ENCODE results near the gene TRAF3IP3. TPM values are rescaled to one million over a fixed set of nuclear protein-coding genes. Genes with fewer than 3 reads are reported as not detected.

TRAF3IP3 gene, protein sequence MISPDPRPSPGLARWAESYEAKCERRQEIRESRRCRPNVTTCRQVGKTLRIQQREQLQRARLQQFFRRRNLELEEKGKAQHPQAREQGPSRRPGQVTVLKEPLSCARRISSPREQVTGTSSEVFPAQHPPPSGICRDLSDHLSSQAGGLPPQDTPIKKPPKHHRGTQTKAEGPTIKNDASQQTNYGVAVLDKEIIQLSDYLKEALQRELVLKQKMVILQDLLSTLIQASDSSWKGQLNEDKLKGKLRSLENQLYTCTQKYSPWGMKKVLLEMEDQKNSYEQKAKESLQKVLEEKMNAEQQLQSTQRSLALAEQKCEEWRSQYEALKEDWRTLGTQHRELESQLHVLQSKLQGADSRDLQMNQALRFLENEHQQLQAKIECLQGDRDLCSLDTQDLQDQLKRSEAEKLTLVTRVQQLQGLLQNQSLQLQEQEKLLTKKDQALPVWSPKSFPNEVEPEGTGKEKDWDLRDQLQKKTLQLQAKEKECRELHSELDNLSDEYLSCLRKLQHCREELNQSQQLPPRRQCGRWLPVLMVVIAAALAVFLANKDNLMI
- polyA plus RNA-seq (ENCODE audit: insufficient read length in 4 of 4), result 1 to 10 TPM; 1.1 to 2.6 (median 1.7) TPM

DNA sequence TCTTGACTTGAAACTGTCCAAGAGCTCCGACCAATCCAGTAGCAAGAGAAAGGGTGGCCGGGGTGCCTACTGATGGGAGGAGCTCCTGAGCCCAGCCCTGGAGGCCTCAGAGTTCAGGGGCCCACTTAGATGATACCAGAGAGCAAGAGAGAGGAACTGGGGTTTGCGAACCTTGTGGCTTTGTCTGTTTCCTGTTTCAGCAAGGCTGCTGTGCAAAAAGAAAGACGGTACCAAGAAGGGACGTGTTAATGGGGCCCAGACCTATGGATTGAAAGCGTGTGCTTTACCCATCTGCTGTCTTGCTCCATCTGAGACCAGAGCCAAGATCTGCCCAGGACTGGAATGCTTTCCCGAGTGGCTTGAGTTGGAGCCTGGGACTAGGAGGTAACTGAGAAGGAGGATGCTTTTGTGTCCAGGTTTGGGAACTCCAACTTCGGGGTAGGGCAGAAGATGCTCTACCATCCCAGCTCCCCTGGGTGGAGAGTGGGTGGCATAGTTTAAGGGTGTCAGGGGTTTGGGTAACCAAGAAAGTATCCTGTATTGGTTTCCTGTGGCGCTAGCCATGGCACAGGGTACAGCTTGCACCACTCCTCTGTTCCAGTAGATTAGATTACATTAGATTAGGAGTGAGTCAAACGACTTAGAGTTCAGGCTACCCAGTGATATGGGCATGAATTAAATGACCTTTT is at the start of gene TRAF3IP3:
TSS of gene TRAF3IP3 (plus strand) at position 128 of the 689 bp plus-strand sequence. CDS start 3,987 bp downstream, outside the sequence.
- DNase-seq (ENCODE audit: low read depth in 4 of 4, low spot score in 3 of 4), result no peak

DNA sequence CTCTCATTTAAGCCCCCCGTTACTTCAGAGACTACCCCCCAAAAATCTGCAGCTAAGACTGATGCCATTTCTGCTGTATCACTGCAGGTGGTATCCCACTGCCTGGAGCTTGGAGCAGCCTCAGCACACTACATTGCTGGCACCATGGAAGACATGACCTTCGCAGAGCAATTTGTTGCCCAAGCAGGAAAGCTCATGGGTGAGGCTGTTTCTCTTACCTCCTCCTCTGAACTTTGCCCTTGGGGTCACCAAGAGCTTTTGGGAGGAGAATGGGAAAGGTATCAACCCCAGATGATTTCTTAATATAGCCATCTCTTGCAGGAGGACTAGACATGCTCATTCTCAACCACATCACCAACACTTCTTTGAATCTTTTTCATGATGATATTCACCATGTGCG is 49.2 kb upstream of the TRAF3IP3 start:
- DNase-seq (ENCODE audit: low read depth in 4 of 4, low spot score in 3 of 4), result no peak

DNA sequence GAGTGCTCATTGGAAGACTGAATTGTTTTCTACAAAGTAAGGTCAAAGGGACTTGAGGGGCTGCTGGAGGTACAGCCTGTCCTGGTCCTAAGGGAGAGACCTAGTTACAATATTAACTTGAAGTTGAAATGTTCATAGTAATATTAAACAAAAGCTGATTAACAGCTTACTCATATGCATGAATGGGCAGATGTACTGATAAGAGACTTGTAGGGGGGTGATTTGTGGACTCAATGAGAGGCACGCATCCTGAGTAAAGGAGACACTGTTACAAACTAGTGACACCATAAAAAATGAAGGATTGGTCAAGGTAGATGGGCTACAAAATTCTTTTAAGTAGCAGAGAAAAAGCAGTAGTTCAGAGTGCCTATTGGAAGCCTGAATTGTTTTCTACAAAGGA is 48.5 kb upstream of the TRAF3IP3 start:
- no peak for DNase-seq (ENCODE audit: low read depth in 4 of 4, low spot score in 3 of 4)

DNA sequence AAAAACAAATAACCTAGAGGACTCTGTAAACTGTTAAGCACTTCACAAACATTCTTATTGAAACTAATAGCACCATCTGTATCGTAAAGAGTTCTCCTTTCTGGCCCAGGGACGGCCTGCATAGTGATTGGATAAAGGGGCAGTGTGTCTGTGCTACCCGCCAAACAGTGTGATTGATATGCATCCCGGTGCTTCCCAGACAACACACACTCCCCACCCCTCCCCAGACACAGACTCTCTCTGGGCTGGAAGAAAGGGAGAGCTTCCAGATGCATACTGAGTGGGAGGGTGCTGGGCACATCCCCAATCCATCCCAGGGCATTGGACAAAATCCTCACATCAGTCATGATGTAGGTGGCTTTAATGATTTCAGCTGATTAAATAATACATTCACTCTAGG is 47.6 kb upstream of the TRAF3IP3 start:
- DNase-seq (ENCODE audit: low read depth in 4 of 4, low spot score in 3 of 4), result no peak

DNA sequence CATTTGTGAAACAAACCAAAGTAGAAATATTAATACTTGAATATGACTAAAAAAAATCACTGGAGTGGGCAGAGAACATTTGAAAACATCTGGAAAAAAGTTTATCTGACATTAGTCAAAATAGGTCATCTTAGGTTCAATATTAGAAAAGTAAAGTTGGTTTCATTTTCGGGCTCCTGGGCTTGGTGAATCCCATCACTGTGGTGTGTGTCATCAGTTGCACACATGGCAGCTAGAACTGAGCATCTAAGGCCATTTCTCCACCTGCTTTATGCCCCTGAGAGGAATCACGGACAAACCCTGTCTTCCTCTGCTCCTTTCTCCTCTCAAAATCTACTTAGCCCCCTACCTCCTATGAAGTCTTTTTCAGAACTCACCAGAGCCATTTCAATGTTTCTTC is 45.8 kb upstream of the TRAF3IP3 start:
- DNase-seq (ENCODE audit: low read depth in 4 of 4, low spot score in 3 of 4), result no peak

DNA sequence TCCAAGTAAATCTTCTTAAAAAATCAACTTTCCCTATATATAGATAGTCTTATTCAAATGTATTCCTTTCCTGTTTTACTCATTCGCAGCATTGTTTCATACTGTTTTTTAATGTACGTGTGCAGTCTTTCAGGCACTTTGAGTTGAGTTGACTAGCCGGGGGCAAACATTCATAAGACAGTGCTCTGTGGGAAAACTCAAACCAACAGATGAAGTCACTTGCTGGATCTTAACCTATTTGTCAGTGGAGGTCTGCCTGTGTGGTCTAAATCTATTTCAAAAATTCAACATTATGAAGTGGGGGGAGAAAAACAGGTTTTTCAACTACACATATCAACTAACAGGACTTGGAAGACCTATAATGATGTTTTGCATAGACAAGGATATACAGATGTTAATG is 45.0 kb upstream of the TRAF3IP3 start:
- no peak for DNase-seq (ENCODE audit: low read depth in 4 of 4, low spot score in 3 of 4)

DNA sequence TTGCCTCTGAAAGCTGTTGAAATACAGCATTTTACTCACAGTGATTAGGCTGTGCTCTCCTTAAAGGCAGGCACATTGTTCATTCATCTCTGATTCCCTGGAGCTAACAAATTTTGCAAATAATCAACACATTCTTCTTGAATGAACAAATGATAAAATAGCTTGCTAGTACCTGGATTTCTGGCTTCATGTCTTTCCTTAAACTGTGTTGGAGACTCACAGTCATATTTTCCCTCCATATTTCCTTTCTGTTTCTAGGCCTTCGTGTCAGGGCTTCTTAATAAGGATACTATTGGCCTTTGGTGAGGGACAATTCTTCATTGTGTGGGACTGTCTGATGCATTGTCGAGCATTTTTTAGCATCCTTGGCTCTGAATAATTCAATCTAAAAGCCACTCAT is 41.5 kb upstream of the TRAF3IP3 start:
- DNase-seq (ENCODE audit: low read depth in 4 of 4, low spot score in 3 of 4), result no peak

DNA sequence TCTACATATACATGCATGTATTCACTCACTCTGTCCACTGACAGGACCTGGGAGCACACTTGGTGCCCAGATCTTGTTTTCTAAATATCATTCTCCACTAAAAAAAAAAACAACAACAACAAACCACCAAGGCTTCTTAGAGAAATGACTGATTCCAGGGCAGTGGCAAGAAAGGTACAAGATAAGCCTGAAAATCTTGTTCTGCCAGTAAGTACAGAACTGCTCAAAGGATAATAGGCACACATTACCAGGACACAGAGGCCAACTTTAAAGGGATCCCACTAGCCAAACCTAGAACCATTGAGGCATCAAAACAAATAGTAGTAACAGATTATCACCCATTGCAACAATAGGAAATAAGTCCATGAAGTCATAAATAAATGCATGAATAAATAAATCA is 40.5 kb upstream of the TRAF3IP3 start:
- no peak for DNase-seq (ENCODE audit: low read depth in 4 of 4, low spot score in 3 of 4)

DNA sequence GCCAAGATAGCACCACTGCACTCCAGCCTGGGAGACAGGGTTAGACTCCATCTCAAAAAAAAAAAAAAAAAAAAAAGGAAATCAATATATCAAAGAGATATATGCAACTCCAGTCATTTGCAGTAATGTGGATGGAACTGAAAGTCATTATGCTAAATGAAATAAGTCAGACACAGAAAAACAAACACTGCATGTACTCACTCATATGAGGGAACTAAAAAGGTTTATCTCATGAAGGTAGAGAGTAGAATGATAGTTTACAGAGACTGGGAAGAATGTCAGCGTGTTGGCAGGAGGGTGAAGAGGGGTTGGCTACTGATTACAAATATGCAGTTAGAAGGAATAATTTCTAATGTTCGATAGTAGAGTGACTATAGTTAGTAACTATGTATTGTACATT is 38.0 kb upstream of the TRAF3IP3 start:
- DNase-seq (ENCODE audit: low read depth in 4 of 4, low spot score in 3 of 4), result no peak

DNA sequence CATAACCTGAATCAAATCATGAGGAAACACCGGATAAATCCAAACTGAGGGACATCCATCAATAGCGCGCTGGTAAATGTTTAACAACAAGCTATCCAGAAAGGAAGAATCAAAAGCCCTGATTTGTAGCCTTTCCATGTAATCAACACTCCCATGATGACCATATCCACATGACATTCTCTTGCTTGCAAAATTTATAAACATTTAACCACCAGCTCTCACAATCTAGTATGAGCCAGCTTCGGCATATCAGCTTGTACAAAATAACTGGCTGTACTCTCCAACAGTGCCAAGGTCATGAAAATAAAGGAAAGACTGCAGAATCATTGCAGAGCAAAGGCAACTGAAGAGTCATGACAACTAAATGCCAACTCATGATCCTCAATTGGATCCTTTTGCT is 35.5 kb upstream of the TRAF3IP3 start:
- DNase-seq (ENCODE audit: low read depth in 4 of 4, low spot score in 3 of 4), result no peak

DNA sequence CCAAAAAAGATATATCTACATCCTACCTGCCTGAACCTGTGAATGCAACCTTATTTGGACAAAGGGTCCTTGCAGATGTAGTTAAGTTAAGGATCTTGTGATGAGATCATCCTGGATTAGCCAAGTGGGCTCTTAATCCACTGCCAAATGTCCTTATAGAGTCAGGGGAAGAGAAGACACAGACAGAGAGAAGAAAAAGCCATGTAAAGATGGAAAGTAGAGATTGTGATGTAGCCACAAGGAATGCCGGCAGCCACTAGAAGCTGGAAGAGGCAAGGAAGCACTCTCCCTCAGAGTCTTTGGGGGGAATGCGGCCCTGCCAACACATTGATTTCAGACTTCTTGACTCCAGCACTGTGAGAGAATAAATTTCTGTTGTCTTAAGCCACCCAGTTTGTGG is 35.0 kb upstream of the TRAF3IP3 start:
- no peak for DNase-seq (ENCODE audit: low read depth in 4 of 4, low spot score in 3 of 4)

DNA sequence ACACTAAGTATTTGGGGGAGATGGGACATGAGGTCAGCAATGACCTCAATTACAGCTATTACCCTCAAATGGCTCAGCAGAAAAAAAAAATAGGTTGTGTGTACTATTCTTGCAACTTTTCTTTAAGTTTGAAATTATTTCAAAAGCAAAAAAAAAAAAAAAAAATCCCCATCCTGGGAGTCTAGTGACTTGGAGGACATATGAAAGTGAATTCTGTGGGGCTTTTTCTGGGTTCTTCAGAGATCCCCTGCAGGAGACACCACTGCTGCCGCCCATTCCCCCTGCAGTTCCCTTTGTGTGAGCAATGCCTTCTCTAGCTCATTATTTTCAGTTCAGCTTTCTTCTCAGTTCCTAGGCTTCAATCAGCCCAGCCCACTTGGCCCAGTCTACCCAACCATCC is 34.5 kb upstream of the TRAF3IP3 start:
- no peak for DNase-seq (ENCODE audit: low read depth in 4 of 4, low spot score in 3 of 4)

DNA sequence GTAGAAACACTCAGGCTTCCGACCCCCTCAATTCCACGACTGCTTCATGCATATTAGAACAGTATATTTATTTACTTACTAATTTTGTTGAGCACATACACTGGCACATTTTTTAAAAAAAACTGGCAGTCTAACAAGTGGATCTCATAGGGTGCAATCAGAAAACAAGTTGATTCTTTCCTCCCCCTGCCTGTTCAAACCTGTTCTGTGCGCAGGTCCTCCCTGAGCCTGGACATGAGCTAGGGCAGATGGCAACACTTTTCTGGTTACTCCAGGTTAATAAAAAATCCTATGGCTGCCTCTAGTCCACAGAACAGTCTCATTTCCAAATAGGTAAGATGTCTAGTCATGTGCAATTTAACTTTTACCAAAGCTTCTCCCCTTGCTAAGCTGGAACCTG is 32.6 kb upstream of the TRAF3IP3 start:
- no peak for DNase-seq (ENCODE audit: low read depth in 4 of 4, low spot score in 3 of 4)

DNA sequence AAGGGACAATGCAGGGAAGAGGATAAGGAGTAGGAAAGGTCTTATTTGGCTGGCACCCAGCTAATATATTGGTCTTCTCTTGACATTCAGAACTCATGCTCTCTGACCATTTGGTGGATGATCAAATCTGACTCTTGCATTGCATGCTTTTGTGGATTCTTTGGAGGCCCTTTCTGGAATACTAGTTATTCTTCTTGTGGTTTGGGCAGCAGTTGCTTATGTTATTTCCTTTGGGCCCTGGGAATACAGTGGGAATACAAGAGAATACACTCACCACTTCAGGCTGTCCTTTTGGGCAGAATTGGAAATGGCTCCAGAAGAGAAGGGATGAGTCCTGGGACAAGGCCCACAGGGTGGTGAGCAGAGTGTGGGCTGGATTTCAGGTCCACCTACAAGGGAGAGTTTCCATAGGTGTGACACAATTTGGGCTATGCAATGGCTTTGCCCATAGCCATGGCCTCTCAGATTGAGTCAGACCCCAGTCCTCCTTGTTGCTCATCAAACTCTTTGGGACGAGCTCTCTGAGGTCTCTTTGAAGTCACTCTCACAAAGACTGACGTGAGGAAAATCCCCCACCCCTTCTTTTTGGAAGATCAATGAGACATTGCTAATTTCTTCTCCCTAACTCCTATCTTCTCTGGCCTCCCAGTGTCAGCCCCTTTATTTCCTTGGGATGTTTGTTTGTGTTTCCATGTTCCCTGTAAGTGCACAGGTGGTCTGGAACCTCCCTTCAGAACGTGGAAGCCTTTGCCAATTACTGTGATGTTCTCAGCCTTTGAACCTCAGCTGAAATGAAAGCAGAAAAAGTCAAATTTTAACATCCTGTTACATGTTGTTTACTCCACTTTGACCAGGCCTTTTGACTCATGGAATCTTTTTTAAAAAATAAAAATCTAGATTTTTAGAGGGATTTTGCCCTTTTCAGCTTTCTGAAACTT is 31.8 kb upstream of the TRAF3IP3 start:
- no peak for DNase-seq (ENCODE audit: low read depth in 4 of 4, low spot score in 3 of 4)

DNA sequence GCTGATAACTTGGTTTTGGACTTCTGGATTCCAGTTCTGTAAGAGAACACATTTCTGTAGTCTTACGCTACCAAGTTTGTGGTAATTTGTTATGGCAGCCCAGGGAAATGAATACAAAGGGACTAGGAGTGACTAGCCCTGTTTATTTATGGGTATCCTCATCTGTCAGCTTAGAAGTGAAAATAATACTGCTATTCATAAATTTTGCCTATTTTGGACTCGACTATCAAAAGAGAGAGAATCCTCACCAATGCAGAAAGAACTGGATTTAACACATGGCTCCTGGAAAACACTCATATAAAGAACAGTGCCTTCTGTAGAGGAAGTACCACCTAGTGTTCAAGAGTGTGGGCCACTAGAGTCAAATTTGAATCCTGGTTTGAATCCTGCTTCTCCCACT is 28.6 kb upstream of the TRAF3IP3 start:
- DNase-seq (ENCODE audit: low read depth in 4 of 4, low spot score in 3 of 4), result no peak

DNA sequence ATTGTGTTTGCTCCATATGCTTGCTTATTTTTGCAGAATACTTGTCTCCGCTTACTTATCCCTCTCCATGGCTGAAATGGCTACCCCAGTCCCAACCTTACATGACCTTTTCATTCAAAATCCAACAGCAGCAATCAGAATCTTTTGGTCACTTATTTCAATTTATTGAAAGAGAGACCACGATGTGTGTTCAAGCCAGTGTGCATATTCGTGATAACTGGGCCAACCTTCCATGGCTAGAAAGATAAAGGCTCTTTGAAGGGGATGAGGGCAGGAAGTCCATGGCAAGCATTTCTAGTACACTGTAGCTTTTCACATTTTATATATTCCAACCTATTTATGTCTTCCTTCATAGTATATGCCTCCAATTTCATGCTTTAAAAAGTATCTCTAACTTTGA is 28.1 kb upstream of the TRAF3IP3 start:
- DNase-seq (ENCODE audit: low read depth in 4 of 4, low spot score in 3 of 4), result no peak

DNA sequence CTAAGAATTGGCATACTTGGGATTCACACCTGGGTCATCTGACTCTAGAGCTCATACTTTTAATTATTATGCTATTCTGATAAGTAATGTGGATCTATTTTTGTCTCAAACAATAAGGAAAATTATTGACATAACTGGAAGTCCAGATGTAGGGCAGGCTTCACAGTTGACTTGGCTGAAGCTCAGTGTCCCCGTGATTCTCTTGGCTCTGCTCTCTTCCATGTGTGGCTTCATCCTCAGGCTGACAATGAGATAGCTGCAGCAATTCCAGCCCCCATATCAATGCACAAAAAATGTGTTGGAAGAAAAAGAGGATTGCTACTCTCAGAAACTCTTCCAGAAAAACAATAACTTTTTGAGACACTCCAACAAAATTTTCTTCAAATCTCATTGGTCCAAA is 27.4 kb upstream of the TRAF3IP3 start:
- DNase-seq (ENCODE audit: low read depth in 4 of 4, low spot score in 3 of 4), result no peak

DNA sequence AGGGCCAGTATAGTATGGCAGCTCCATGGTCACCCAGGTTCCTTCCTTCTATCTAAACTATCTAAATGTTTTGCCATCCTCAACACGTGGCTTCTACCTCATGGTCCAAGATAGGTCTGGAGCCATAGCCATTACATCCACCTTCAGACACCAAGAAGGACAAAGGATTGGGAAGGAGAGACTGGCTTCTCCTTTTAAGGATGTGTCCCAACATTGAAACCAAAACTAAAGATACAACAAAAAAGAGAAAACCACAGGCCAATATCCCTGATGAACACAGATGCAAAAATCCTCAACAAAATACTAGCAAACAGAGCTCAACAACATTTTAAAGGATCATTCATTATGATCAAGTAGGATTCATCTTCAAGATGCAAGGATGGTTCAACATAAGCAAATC is 26.4 kb upstream of the TRAF3IP3 start:
- DNase-seq (ENCODE audit: low read depth in 4 of 4, low spot score in 3 of 4), result no peak

DNA sequence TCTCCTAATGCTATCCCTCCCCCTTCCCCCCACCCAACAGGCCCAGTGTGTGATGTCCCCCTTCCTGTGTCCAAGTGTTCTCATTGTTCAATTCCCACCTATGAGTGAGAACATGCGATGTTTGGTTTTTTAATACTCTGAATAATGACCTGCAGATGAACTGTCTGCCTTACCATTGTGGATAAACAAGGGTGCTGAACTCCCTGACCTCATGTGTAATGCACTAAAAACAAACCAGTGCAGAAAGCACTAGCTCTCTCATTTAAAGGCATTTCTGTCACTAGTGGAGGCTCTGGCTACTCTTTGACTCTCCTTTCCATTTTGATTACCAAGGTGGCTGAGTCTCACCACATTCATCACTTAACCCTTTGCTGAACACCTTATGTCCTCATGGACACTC is 23.1 kb upstream of the TRAF3IP3 start:
- no peak for DNase-seq (ENCODE audit: low read depth in 4 of 4, low spot score in 3 of 4)

DNA sequence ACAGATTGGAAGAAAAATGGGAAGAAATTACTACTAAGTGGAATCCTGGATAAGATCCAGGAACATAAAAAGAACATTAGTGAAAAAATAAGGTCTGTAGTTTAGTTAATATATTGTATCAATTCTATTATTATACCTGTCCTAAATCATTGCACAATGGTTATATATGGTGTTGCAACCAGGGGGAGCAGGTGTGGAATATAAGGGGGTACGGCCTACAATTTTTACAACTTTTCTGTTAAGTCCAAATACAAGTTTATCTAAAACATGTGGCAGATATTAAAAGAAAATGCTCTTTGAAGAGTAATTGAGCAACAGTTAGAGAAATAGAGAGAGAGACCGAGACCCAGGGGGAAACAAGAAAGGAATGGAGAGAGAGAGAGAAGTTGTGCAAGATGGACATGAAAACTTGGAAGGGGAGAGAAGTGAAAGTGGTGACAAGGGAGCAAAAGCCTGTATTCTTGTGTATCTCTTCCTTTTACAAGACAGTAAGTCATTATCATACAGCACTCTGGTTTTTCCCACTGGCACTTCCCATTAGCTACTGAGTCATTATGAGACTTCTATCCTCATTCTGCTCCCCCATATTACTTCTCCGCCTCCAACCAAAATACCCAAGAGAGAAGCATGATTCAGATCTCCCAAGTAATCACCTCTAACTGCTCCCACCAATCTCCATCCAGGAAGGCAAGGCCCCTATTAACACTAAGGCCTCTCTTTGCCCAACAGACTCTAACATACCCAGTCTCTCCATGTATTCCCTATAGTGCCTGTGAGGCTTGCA is 22.3 kb upstream of the TRAF3IP3 start:
- no peak for DNase-seq (ENCODE audit: low read depth in 4 of 4, low spot score in 3 of 4)

All from left renal pelvis (tissue), 4 donors.